Measurements from ENCODE around the gene NUDT14.

The NUDT14 gene

GRCh38 chr14:105132921-105133654, 48.0 kb downstream of the NUDT14 start:
- DNase-seq (ENCODE audit: low read depth), result no peak

- DNase-seq (ENCODE audit: low read depth), result no peak
These were observed 49.9 kb downstream of the NUDT14 start for GRCh38 chr14:105131241-105131640.

GRCh38 chr14:105128059-105128458, 53.1 kb downstream of the NUDT14 start:
- no peak for DNase-seq (ENCODE audit: low read depth)

GRCh38 chr14:105126981-105127329, 54.2 kb downstream of the NUDT14 start:
- DNase-seq (ENCODE audit: low read depth), result no peak

GRCh38 chr14:105126126-105126980, 54.8 kb downstream of the NUDT14 start:
- DNase-seq (ENCODE audit: low read depth), result no peak

- DNase-seq (ENCODE audit: low read depth), result no peak
These were observed 56.3 kb downstream of the NUDT14 start for GRCh38 chr14:105124823-105125222.

- no peak for DNase-seq (ENCODE audit: low read depth)
These were observed 56.9 kb downstream of the NUDT14 start for GRCh38 chr14:105123981-105124765.

GRCh38 chr14:105123064-105123665, 57.9 kb downstream of the NUDT14 start:
- no peak for DNase-seq (ENCODE audit: low read depth)

Data from stimulated activated CD8-positive, alpha-beta memory T cell treated with anti-CD3 and anti-CD28 coated beads, Interleukin-7, amount 100 ng/mL, for 24 hours (primary cell).